Astrocyte (in vitro differentiated cells and primary cell): Measurements from ENCODE around the gene WIPF2.

ENCODE experiments used
- EZH2 ChIP-seq: IDR thresholded peaks from 2 replicates; pipeline ENCODE4 v1.6.1; 2012; ENCODE audit warnings: mild to moderate bottlenecking, low read length, inconsistent platforms; ENCODE audit not compliant: insufficient read depth
- TF ChIP-seq, protein P1 (sequence below): IDR thresholded peaks from 2 replicates; pipeline ENCODE4 v1.5.1; 2011; ENCODE audit warnings: low read depth, mild to moderate bottlenecking, inconsistent platforms, low read length, moderate library complexity; ENCODE audit not compliant: insufficient read depth

DNA sequence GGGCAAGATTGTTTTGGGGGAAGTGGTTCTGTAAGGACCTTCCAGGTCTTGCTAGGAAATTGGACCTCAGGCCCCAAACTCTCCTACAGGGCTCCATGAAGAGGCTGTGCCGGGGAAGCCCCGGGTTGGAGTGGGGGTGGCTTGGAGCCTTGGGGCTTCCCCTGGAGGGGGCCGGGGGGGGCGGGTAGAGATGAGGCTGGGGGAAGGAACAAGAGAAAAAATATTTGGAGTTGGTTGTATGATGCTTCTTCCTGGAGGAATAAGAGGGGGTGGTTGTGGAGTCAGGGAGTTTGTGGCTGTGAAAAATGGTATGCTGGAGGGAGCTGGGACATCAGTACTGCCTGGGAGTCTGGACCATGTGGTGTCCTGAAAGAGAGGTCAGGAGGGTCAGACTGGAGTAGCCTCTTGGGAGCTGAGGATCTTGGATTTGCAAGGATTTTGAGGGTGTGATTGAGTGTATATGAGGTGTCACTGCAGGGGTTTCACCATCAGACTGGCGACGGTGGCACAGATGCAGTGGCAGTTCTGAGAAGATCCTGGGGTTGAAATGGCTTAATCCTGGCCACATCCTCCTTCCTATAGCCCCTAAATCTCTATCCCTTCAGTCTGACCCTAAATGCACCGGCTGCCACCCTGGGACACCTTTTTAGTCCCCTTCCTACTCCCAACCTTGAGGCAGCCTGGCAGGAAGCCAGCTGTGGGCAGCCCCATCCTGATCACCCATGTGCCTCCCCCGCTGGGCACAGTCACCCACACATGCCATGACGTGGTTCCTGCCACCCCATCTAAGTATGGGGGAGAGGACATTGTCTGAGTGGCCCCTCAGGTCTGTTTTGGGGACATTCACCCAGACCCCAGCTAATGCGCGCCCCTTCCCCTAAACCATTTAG lies 100.8 kb downstream of the WIPF2 start:
- TF ChIP-seq, protein P1, sequence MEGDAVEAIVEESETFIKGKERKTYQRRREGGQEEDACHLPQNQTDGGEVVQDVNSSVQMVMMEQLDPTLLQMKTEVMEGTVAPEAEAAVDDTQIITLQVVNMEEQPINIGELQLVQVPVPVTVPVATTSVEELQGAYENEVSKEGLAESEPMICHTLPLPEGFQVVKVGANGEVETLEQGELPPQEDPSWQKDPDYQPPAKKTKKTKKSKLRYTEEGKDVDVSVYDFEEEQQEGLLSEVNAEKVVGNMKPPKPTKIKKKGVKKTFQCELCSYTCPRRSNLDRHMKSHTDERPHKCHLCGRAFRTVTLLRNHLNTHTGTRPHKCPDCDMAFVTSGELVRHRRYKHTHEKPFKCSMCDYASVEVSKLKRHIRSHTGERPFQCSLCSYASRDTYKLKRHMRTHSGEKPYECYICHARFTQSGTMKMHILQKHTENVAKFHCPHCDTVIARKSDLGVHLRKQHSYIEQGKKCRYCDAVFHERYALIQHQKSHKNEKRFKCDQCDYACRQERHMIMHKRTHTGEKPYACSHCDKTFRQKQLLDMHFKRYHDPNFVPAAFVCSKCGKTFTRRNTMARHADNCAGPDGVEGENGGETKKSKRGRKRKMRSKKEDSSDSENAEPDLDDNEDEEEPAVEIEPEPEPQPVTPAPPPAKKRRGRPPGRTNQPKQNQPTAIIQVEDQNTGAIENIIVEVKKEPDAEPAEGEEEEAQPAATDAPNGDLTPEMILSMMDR, result no peak
- no peak for TF ChIP-seq EZH2
